ENCODE measurements around the gene TAF6.
"Not testable (repeated sequence)": the region's sequence is repeated elsewhere in the genome, so short reads cannot be mapped to it uniquely, and the experiment has no call there.

TAF6 gene

GRCh38 chr7:100152404-100152803, 33.2 kb upstream of the TAF6 start:
- no peak for DNase-seq (ENCODE audit: low read depth)

GRCh38 chr7:100148559-100149328, 29.6 kb upstream of the TAF6 start, which contains the start of gene LAMTOR4:
Gene LAMTOR4, plus strand, starts transcription at chr7:100148918. Its CDS starts 55 bp downstream, at chr7:100148973.
- DNase-seq (ENCODE audit: low read depth), result peak; percentile 95

GRCh38 chr7:100148225-100148558, 29.0 kb upstream of the TAF6 start:
- no peak for DNase-seq (ENCODE audit: low read depth)

DNA sequence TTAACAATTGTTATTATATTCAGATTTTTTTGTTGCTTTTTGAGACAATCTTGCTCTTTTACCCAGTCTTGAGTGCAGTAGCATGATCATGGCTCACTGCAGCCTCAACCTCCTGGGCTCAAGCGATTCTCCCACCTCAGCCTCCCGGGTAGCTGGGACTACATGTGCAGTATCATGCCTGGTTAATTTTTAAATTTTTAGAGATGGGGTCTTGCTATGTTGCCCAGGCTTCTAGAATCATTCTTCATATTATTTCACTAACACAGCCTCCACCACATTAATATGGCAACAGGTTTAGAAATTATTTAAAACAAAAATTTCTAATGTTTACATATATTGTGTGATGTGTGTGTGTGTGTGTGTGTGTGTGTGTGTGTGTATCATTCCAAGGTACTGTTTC, 28.1 kb upstream of the TAF6 start:
- no peak for DNase-seq (ENCODE audit: low read depth)

DNA sequence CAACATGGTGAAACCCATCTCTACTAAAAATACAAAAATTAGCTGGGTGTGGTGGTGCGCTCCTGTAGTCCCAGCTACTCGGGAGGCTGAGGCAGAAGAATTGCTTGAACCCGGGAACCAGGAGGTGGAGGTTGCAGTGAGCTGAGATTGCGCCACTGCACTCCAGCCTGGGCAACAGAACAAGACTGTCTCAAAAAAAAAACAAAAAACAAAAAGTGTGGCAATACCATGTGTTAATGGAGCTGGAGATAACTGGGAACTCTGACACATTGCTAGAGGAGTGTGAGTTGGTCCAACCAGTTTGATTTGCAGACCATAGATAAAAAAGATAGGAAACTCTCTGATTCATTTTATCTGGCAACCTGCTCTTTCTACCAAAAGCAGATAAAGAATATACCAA, 27.2 kb upstream of the TAF6 start:
- not testable (repeated sequence) for DNase-seq (ENCODE audit: low read depth)

- no peak for DNase-seq (ENCODE audit: low read depth)
These were observed 23.3 kb upstream of the TAF6 start for GRCh38 chr7:100142461-100142860.

GRCh38 chr7:100141555-100141949, 22.4 kb upstream of the TAF6 start:
- DNase-seq (ENCODE audit: low read depth), result no peak

- no peak for DNase-seq (ENCODE audit: low read depth)
These were observed 18.9 kb upstream of the TAF6 start for GRCh38 chr7:100137851-100138760.

- DNase-seq (ENCODE audit: low read depth), result no peak
These were observed 13.6 kb upstream of the TAF6 start for GRCh38 chr7:100132697-100133151.

DNA sequence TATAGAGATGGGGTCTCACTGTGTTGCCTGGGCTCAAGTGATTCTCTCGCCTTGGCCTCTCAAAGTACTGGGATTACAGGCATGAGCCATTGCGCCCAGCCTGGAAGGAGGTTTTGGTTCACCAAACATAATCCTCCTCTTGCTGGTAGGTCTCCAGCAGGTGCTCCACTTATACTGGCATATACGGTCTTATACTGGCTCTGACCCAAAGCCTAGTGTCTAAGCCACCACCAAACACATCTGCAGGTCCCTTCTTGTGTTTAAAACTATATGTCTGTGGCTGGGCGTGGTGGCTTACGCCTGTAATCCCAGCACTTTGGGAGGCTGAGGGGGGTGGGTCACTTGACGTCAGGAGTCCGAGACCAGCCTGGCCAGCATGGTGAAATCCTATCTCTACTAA, 13.0 kb upstream of the TAF6 start:
- no peak for DNase-seq (ENCODE audit: low read depth)

DNA sequence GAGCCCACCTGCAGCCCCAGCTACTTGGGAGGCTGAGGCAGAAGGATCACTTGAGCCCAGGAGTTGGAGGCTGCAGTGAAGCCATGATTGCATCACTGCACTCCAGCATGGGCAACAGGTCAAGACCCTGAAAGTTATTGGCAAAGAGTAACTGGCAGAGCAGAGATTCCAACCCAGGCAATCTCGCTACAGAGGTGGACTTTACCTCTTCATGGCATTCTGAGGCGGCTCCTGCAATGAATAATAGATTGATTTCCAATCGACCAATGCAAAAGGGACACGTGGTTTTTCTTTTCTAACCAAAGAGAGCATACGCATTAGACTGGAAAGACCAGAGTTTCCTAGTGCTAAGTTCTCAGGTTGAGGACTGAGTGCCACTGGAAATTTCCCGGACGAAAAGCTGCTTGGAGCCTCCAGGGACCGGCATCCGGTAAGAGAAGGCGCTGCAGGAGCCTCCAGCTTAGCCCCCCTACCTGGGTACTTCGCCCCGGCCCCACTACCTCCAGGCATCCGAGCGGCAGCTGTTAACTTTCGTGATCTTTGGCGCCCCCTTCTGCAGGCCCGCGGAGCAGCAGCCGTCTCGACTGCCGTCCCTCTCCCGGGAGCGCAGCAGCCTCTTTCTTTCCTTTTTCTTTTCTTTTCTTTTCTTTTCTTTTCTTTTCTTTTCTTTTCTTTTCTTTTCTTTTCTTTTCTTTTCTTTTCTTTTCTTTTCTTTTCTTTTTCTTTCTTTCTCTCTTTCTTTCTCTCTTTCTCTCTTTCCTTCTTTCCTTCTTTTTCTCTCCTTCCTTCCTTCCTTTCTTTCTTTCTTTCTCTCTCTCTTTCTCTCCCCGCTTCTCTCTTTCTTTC, 11.7 kb upstream of the TAF6 start:
- no peak for DNase-seq (ENCODE audit: low read depth)

DNA sequence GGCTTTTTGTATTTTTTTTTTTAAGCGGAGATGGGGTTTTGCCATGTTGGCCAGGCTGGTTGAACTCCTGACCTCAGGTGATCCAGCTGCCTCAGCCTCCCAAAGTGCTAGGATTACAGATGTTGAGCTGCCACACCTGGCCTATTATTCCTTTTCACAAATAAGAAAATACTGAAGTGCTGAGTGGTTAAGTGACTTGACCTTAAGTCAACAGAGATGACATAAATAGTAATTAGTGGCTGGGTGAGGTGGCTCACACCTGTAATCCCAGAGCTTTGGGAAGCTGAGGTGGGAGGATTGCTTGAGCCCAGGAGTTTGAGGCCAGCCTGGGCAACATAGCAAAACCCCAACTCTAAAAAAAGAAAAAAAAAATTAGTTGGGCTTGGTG, 11.1 kb upstream of the TAF6 start:
- DNase-seq (ENCODE audit: low read depth), result not testable (repeated sequence)

- no peak for DNase-seq (ENCODE audit: low read depth)
These were observed 9.4 kb upstream of the TAF6 start for GRCh38 chr7:100128637-100128963.

GRCh38 chr7:100127866-100128636, 8.9 kb upstream of the TAF6 start:
- no peak for DNase-seq (ENCODE audit: low read depth)

DNA sequence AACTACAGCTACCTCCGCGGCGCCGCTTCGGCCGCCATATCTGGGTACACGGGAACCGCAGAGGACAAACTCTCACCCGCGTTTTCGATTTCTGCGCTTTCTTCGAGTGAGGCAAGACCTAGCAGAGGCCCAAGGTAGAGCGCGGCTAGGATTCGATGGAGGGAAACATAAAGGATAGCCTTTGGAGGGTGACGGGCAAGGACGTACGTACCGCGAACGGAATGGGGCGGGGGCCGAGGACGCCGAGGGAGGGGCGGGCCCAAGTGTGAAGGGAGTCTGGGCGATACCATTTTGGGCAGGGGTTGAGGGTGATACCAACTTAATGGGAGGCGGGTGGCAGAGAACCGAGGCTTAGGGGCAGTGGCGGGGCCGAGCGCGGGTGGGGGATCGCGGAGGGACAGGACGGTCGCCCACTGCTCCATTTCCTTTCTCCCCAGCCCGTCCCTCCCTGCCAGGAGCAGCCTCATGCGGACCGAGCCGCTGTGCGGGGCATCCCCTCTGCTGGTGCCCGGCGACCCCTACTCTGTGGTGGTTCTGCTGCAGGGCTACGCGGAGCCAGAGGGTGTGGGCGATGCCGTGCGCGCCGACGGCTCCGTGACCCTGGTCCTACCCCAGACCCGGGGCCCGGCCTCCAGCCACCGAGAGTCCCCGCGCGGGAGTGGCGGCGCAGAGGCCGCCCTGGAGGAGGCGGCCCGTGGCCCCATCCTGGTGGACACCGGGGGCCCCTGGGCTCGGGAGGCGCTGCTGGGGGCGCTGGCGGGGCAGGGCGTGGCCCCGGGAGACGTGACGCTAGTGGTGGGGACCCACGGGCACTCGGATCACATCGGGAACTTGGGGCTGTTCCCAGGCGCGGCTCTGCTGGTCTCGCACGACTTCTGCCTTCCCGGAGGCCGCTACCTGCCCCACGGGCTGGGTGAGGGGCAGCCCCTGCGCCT, 8.0 kb upstream of the TAF6 start, which contains the start of gene MBLAC1:
Gene MBLAC1 (plus strand): TSS at position 37 of the 935 bp plus-strand sequence. CDS start 429 bp downstream, at position 466.
- DNase-seq (ENCODE audit: low read depth), result peak; percentile 74

GRCh38 chr7:100126239-100126930, 7.2 kb upstream of the TAF6 start:
- no peak for DNase-seq (ENCODE audit: low read depth)

- DNase-seq (ENCODE audit: low read depth), result no peak
These were observed 5.4 kb upstream of the TAF6 start for GRCh38 chr7:100124301-100125230.

GRCh38 chr7:100122568-100122967, 3.4 kb upstream of the TAF6 start:
- no peak for DNase-seq (ENCODE audit: low read depth)

DNA sequence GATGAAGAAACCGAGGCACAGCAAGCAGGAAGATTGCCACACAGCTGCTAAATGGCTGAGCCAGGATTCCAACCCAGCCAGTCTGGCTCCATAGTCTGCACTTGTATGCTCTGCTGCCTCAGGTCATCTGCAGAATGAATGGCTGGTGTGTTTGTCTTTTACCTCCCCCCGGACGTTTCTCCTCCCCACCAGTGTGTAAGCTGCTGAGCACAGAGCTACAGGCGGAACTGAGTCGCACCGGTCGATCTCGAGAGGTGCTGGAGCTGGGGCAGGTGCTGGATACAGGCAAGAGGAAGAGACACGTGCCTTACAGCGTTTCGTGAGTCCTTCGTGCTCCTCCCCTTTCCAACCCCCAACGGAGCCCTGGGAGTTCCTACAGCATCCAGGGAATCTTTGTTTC, 2.9 kb upstream of the TAF6 start:
- no peak for DNase-seq (ENCODE audit: low read depth)
